Measurements from ENCODE around the gene TSPYL1. TPM values are rescaled to one million over a fixed set of nuclear protein-coding genes. Genes with fewer than 3 reads are reported as not detected.

Gene TSPYL1
- total RNA-seq, 1 experiment from 2014 or later = 68.6 TPM

GRCh38 chr6:116280161-116280932, 617 bp upstream of the TSPYL1 start:
- peaks cover 19% of the 10 kb centered on the region for H3K36me3 Mint-ChIP-seq
- TF ChIP-seq FOXK1 (CRISPR knock-in tag; IDR thresholded peaks at IDR 0.05) (no peak), ESRRA (CRISPR knock-in tag; IDR thresholded peaks at IDR 0.05; ENCODE audit: borderline replicate concordance) (no peak), NR3C1 (CRISPR knock-in tag; conservative IDR thresholded peaks at IDR 0.05; ENCODE audit: low read depth) (no peak), STAT6 (CRISPR knock-in tag; conservative IDR thresholded peaks at IDR 0.05; ENCODE audit: low read depth) (no peak), PRDM15 (CRISPR knock-in tag; IDR thresholded peaks at IDR 0.05) (no peak), NFYB (CRISPR knock-in tag; conservative IDR thresholded peaks at IDR 0.05; ENCODE audit: low read depth) (no peak), MXD4 (CRISPR knock-in tag; IDR thresholded peaks at IDR 0.05; ENCODE audit: borderline replicate concordance) (no peak), PRRX2 (CRISPR knock-in tag; IDR thresholded peaks at IDR 0.05) (no peak), ZNF263 (CRISPR knock-in tag; IDR thresholded peaks at IDR 0.05; ENCODE audit: low read depth) (no peak), ZBTB21 (CRISPR knock-in tag; IDR thresholded peaks at IDR 0.05; ENCODE audit: borderline replicate concordance) (no peak), SP1 (CRISPR knock-in tag; conservative IDR thresholded peaks at IDR 0.05) (no peak), SOX15 (CRISPR knock-in tag; IDR thresholded peaks at IDR 0.05) (no peak), ZNF423 (CRISPR knock-in tag; IDR thresholded peaks at IDR 0.05) (no peak), ZNF396 (CRISPR knock-in tag; IDR thresholded peaks at IDR 0.05; ENCODE audit: borderline replicate concordance) (no peak), MAX (CRISPR knock-in tag; IDR thresholded peaks at IDR 0.05) (no peak), TP53 (CRISPR knock-in tag; IDR thresholded peaks at IDR 0.05) (no peak), E2F5 (CRISPR knock-in tag; IDR thresholded peaks at IDR 0.05) (no peak), ZNF121 (CRISPR knock-in tag; IDR thresholded peaks at IDR 0.05) (no peak), PREB (CRISPR knock-in tag; IDR thresholded peaks at IDR 0.05; ENCODE audit: borderline replicate concordance) (no peak)
- no peaks in the 10 kb centered on the region for H3K27me3 Mint-ChIP-seq (ENCODE audit: low read depth)
- H3K4me1 Mint-ChIP-seq = peaks cover 52% of the 10 kb centered on the region
- H3K4me3 Mint-ChIP-seq = peak overlapping the region; percentile 96
- DNase-seq (ENCODE audit: low spot score) (no peak), ATAC-seq (no peak)
- H3K9me3 Mint-ChIP-seq = 0 out of 2 replicates have a peak, but pooled peaks cover 4% of the 10 kb centered on the region
- ChIA-PET POLR2A (interaction anchor here (0.6 to 3.1 kb wide), 6 partner anchors 9 to 291 kb away, joined by 3 to 15 read pairs (median 10); partner anchors contain the start of genes CALHM5, DSE, RWDD1 and TSPYL4), CTCF (interaction anchor here (0.6 to 5.1 kb wide), 8 partner anchors 8 to 255 kb away, joined by 3 to 38 read pairs (median 4); partner anchors contain the start of gene DSE)
- H3K27ac Mint-ChIP-seq = peak overlapping the region; percentile 100
